HG03196 (cell line): ENCODE data around the gene CACNA1A.
A peak's percentile ranks its signal among the peaks of the same experiment; 100 is the strongest.
"Not testable (repeated sequence)": the region's sequence is repeated elsewhere in the genome, so short reads cannot be mapped to it uniquely, and the experiment has no call there.

Source experiments
- ATAC-seq: cut with Tn5 transposase; IDR thresholded peaks from one replicate; pipeline ENCODE4 v1.9.1; 2021; ENCODE audit not compliant: unreplicated experiment

The CACNA1A gene

DNA sequence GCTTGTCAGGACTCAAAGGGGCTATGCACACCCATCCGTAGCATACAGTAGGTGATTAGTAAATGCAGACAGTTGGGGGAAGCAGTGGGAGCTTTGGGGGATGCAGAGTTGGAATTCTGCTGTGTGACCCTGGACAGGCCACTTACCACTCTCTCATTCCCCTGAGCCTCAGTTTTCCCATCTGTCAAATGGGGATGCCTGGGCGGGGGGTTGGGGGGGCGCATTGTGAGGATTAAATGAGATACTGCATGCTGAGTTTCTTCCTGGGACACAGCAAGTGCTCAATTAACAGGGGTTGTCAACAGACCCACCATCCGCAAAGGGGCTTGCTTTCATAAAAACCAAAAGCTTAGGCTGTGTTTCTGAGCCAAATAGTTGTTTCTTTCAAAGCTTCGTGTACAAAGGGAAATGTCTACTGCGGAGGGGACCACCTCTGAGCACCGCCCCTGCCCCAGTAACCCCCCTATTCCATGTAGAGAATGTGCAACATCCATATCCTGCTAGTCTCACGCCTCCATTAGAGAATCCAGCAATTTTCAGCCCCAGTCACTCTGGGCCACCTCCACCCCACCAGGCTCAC, 223.7 kb downstream of the CACNA1A start:
- no peak for ATAC-seq

DNA sequence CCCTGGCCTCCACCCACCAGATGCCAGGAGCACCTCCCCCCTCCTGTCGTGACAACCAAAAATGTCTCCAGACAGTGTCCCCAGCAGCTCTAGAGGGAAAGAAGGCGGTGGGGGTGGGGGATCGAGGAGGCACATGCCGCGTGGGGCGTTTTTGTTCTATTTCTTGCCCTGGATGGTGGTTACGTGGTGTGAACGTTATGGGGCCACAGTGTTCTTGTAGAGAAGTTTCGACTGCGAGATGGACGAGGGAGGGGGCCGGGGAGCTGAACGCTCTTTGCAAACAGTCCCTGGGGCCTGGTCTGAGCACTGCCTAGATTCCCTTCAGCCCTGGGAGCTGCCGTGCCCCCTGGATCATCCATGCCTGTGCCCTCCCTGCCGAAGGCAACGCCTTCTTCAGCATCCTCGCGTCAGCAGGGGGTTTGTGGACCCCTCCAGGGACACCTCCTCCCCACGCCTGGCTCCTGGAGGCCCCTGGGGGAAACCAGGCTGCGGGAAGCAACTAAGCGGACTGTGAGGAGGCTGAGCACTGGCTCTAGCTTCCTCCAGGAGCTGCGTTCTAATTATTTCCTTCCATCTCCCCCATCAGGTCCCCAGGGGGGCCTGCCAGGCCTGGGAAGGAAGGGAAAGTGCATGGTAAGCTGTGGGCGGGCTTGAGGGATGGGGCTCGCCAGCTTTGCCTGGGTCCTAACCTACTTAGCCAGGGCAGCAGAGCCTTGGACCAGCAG, 224.6 kb downstream of the CACNA1A start:
- no peak for ATAC-seq

DNA sequence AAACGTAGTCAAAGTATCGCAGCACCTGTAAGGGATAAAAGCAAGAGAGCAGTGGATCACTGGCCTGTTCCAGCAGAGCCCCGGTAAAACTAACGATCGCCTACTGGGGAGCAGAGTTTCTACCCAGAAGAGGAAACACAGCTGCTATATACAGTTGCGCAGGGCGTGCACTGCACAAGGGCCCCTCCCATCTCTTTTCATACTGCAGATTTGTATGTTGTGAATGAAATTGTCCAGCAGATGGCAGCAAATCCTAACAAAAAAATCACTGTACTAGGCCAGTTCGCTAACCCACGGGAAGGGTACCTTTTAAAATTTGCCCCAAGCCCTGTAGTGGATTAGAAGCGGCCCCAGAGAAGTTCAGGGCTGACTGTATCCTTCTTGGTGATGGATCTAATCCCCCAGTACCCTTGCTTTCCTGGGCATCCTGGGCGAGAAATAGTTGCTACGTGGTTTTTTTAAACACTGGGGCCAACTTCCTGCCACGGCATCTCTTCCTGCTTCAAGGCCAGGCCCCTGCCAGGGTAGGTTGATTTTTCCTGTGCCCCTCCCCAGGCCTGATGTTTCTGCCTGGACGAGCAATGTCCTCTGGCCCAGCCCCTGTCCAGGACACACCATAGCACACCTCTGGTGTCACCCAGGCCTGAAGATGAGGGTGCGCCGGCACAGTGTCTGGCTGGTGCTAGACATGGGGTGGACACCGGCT, 229.0 kb downstream of the CACNA1A start:
- ATAC-seq, result no peak

DNA sequence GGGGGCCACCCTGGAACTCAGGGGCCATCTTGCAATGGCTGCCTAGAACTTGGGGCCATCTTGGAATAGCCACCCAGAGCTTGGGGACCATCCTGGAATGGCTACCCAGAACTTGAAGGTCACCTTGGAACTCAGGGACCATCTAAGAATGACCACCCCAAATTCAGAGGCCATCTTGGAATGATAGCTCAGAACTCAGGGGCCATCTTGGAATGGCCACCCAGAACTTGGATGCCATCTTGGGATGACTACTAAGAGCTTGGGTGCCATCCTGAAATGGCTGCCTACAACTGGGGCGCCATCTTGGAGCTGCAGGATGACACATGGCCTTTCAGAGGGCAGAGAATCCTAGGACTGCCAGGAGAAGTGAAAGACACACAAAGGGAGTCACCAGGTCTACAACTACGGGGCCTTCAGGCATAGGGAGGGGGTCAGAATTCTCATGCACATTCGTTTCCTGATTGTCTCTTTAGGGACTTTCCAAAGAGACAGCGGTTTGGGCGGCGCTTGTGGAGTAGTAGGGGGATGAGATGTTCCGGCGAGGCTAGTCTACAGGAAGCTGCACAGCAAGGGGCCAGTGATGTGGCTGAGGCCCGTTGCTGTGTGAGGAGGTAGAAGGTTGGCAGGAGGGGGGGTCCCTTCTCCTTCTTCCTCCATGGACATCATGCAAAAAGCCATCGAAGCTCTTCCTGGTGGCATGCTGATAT, 231.1 kb downstream of the CACNA1A start:
- no peak for ATAC-seq

DNA sequence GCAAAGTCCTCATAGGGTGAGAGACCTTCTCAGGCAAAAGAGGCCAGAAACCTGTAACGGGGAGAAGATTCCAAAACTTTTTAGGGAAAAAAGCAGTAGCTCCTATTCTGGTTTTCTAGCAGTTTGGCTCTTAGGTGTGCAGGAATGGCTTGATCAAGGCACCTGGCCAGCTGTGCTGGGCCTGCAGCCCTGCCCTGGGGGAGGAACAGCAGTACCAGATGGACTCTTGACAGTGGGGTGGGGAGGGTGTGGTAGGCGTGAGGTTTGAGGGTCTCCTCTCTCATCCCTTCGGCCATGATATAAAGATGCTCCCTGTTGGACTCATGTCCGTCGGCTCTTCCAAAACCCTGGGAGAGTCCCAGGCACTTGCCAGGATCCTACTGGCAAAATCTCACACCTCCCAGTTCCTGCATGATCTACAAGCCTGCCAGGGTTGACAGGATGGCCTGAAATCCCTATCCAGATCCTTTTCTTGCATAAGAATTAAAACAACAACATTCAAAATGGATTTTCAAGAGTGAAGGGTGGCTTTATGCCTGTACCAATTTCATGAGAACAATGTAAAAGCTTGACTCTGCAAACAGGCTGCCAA, 235.7 kb downstream of the CACNA1A start:
- no peak for ATAC-seq

DNA sequence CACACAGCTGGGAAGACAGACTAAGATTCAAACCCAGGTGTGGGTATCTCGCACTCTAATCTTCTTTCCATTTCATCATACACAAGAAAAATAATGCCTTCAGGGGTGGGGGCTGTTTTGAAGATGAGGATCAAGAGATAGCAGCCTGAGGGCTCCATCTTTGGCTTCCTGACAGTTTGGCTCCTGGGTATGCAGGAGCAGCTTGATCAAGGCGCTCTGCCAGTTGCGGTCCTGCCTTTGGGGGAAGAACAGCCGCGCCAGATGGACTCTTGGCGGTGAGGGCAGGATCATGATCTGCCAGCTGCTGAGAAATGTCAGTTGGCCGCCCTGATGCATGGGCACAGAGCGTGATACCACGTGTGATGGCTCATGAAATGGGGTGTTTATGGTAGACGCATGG, 236.9 kb downstream of the CACNA1A start:
- no peak for ATAC-seq

DNA sequence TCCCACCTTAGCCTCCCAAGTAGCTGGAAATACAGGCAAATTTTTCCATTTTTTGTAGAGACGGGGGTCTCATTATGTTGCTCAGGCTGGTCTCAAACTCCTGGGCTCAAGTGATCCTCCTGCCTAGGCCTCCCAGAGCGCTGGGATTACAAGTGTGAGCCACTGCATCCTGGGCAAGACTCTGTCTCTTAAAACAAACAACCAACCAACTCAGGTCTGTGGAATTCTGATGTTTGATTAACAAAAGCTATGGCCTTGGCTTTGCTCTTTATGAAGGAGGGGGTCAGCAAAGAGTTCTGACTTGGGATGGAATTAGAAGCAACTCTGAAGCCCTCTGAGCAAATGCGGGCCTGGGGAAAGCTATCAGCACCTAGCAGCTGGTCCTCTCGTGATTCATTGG, 238.4 kb downstream of the CACNA1A start:
- no peak for ATAC-seq

DNA sequence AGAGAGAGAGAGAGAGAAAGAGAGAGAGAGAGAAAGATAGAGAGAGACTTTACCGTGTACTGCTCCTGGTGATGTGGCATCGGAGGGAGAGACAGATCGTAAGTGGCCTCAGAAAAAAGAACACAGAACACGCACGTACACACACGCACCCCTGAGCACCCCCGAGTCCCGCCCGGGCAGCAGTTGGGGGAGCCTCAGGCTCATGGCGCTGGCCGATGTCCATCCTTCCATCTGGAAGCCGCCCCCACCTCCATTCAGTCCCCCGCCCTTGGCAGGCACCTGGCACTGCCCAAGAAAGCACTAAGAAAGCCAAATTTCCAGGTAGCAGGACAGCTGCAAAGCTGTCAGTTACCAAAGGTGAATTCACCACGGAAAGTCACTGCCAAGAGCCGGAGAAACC, 239.1 kb downstream of the CACNA1A start:
- ATAC-seq, result no peak

DNA sequence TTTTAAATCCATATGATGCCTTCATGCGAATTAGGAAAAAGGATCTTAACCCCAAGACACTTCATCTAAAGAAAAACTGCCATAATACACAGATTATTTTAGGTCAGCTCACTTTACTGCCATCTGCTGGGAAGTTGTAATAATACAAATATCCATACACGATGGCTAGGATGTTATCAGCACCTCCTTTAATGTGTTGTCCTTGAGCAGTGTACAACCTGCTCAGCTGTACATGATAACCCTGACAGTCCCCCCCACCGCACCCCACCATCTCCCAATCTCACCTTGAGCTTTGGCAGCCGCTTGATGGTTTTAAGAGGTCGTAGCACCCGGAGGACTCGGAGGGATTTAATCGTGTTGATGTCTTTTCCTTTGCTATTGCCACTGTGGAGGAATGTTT, 243.8 kb downstream of the CACNA1A start:
- no peak for ATAC-seq

DNA sequence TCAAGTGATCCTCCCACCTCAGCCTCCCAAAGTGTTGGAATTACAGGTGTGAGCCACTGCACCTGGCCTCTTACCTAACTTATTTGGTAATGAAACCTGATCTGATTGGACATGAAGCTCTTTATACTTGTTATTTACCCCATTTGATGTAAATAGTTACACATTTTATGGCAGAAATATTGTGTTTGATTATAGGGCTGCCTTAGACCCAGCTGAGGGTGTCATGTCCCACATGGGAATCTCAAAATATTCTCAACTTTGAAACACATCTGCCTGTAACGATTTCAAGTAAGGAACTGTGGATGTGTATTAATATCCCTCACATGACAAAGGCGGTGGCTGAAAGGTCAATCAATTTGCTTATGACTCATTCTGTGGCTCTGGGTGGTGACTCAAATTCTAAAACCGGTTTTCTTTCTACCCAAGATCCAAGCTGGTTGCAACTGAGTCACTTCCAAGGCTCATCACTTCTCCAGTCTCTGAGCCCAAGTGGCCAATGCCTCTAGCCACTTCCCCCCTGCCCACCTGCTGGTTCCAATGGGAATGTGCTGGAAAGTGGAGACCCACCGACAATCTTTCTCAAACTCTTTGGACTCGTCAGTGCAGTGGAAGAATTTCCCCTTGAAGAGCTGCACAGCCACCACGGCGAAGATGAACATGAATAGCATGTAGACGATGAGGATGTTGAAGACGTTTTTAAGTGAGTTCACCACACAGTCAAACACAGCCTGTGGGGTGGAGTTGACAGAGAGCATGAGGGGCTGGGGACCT, 245.2 kb downstream of the CACNA1A start:
- peak; percentile 66 for ATAC-seq

DNA sequence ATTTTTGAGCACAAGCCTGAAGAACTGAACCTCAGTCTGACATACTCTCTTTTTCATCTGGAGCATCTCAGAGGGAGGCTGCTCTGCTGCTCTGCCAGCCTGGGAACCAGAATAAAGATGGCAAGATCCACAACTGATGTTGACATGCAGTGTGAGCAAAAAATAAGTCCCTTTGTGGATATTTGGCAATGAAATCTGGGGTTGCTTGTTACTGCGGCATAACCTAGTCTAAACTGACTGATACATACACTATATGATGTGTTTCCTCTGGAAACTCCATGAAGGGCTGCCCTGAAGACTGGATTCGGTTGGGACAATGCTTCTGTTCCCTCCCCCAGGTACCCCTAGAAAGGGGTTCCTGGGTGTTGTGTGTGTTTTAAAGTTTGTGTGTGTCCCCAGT, 249.4 kb downstream of the CACNA1A start:
- no peak for ATAC-seq

DNA sequence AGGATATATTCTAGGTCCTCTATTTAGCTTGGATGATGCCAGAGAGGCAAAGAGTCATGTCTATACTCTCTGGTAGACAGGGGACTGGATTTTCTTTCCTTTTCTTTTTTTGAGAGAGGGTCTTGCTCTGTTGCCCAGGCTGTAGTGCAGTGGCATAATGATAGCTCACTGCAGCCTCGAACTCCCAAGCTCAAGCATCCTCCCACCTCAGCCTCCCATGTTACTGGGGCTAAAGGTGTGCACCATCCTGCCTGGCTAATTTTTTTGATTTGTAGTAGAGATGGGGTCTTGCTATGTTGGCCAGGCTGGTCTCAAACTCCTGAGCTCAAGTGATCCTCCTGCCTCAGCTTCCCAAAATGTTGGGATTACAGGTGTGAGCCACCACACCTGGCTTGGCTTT, 249.9 kb downstream of the CACNA1A start:
- ATAC-seq, result not testable (repeated sequence)

DNA sequence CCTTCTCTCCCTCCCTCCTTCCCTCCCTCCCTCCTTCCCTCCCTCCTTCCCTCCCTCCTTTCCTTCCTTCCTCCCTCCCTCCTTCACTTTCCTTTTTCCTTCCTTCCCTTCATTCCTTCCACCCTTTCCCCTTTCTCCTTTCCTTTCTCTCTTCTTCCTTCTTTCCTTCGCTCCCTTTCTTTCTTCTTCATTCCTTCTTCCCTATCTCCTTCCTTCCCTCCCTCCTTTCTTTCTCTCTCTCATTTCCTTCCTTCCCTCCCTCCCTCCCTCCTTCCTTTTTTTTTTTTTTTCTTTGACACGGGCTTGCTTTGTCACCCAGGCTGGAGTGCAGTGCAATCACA, 250.6 kb downstream of the CACNA1A start:
- ATAC-seq, result no peak

DNA sequence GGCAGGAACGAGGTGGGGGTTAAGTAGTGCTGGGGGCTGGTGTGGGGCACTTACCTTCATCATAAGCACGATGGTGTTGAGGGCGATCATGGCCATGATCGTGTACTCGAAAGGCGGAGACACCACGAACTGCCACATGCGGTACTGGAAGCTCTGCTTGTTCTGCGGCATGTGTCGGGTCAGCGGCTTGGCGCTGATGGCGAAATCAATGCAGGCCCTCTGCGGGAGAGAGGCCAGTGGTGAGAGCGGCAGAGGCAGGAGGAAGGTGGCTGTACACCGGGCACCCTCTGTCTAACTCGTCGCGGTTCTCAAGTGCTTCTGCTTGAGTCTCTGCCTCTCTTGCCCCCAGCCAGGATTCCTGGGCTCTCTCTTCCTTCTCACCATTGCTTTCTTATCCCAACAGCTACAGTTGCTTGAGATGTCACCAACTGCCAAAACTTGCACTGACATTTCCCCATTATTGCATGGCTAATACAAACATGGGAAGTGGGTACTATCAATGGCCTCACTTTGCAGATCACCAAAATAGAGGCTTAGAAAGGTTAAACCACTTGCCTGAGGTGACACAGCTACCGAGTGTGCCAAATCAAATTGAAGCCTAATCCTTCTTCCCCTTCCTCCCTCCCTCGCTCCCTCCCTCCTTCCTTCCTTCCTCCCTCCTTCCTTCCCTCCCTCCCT, 251.1 kb downstream of the CACNA1A start:
- ATAC-seq, result no peak

DNA sequence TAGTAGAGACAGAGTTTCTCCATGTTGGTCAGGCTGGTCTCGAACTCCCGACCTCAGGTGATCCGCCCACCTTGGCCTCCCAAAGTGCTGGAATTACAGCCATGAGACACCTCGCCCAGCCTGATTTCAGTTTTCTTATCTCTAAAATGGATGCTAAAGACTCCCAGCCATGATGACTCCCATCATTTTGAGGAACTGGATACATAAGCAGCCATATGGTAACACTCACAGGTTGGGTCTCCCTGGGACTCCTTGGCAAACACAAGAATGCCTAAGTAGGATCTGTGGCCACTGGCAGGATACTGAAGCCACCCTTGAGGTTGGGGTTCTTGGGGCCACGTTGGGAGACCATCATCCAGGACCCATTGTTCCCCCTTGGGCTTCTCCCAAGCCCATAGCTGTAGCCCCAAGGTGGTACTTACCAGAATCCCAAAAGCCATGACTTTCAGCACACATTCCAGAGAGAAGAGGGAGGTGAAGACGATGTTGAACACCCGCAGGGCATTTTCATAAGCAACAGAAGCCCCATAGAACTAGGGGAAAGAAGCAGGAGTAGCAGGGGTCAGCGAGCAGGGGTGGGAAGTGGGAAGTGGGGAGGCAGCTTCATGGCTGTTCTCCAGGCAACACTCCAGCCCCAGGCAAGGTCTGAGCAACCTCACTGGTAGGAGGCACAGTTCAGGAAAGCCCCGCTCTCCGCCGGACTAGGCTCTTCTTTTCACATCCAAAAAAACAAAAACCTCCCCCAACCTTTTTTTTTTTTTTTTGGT, 253.5 kb downstream of the CACNA1A start:
- no peak for ATAC-seq

DNA sequence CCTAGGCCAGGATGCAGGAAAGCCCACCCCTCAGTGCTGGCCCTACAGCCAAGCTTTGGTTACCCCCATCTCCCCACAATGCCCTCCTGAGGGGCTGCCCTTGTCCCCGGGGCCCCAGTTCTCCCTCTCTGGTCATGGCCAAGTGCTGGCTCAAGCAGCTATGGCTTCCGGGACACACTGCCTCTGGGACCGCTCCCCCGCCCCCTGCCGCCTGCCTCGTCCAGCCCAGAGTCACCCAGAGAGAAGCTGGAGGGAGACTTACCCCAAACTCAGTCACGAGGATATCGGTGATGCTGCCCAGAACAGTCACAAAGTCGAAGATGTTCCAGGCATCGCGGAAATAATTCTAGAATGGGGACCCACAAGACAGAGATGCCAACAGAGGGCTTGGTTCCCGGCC, 261.4 kb downstream of the CACNA1A start:
- ATAC-seq, result no peak

DNA sequence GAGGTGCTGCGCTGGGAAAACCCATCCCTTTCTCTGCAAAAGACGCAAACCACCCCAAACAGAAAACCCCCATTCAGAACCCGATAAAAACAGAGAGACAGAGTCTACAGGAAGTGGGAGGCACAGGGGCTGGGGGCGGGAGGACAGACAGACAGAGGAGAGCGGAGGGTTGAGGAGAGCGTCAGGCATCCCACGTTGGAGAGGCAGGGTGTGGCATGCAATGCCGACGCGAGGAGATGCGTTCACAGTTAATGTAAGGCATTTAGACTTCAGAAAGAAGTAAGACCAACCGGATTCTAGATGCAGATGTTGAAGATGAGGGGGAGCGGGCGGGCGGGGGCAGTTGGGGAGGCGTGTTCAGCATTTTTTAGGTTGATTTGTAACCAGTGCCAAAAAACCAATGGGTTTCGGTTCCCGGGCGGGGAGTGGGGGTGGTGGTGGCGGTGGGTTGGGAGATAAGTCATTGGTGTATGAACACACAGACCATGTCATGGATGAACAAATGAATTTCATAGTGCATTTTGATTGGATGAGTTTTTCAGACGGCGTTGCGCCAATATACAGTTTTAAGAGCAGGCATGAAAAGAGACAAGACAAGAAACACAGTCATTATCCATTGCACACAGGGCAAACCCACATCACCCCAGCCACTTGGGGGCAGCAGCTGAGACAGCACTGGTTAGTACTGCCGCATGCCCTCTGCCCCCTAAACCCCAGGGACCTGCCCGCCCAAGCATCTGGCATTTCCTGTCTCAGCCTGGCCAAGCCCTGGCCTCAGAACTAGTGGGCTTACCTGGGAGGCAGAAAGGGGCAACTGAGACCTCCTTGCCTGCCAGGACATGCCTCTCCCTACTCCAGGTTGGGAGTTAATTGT, 264.8 kb downstream of the CACNA1A start:
- no peak for ATAC-seq

DNA sequence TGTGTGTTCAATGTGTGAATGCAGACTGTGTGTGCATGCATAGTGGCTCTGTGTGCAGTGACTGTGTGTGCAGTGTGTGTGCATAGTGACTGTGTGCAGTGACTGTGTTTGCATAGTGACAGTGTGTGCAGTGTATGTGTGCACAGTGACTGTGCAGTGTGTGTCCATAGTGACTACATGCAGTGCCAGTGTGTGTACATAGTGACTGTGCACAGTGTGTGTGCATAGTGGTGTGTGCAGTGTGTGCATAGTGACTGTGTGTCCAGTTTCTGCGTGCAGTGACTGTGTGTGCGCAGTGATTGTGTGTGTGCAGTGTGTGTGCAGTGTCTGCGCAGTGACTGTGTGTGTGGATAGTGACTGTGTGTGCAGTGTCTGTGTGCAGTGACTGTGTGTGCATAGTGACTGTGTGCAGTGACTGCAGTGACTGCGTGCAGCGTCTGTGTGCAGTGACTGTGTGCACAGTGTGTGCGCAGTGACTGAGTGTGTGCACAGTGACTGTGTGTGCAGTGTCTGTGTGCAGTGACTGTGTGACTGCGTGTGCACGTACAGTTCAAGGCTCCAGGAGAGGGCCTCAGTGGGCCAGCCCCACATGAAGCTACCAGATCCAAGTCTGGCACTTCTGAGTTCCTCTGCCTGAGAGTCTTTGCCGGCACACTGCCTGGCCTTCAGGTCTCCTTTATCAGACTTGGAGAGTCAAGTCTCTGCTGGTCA, 265.8 kb downstream of the CACNA1A start:
- ATAC-seq, result no peak
